Measurements from ENCODE around the gene MAML2. TPM values are rescaled to one million over a fixed set of nuclear protein-coding genes. Genes with fewer than 3 reads are reported as not detected.

Gene MAML2
- total RNA-seq, 1 experiment from 2014 or later: 2.7 TPM

DNA sequence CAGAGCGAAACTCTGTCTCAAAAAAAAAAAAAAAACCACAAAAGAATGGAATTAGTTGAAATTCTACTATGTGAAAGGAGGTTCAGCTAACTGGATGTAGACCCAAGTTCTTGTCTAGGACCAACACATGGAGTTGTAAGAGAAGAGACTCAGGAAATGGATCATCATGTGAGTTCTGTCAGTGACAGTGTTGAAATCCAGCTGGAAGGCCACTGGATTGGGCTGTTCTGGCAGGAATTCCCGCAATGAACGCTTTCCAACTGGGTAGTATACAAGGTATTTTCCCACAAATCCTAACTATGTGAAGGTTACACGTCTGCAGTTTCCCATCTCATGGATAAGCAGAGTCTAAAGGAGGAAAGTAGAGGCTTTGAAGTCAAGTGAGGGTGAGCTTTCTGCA, 151.2 kb downstream of the MAML2 start:
- Histone ChIP-seq H4K20me1 (ENCODE audit: control insufficient read depth, insufficient read depth, insufficient read length) (no peaks in the 10 kb centered on the region), H2BK12ac (ENCODE audit: insufficient read length, low read depth, low read length) (no peak overlapping the region), H2BK120ac (ENCODE audit: low read depth, low read length, poor library complexity, severe bottlenecking) (no peak overlapping the region), H3K4ac (ENCODE audit: low read depth, low read length) (no peak overlapping the region), H3T11ph (ENCODE audit: low read length) (no peak overlapping the region), H3K9ac (ENCODE audit: extremely low read depth, insufficient read length, low read length) (no peak overlapping the region), H3K79me1 (ENCODE audit: insufficient read depth, low read depth, low read length, poor library complexity, severe bottlenecking) (no peaks in the 10 kb centered on the region), H3K27me3 (ENCODE audit: insufficient read depth, low read length) (no peaks in the 10 kb centered on the region), H4K91ac (ENCODE audit: insufficient read length, low read depth, low read length) (no peak overlapping the region), H4K5ac (ENCODE audit: insufficient read length, low read depth, low read length) (no peak overlapping the region), H3K23me2 (ENCODE audit: insufficient read length, low read depth, low read length, poor library complexity, severe bottlenecking) (no peaks in the 10 kb centered on the region), H2AK5ac (ENCODE audit: insufficient read length, low read length) (peak overlapping the region; percentile 37), H2BK20ac (ENCODE audit: low read depth, low read length, poor library complexity, severe bottlenecking) (no peak overlapping the region), H3K4me2 (ENCODE audit: insufficient read depth, insufficient read length, low read length) (no peak overlapping the region), H3K14ac (ENCODE audit: insufficient read depth, low read length) (no peak overlapping the region), H3K9me3 (ENCODE audit: control insufficient read depth, low read depth, low read length) (no peaks in the 10 kb centered on the region), H3K56ac (ENCODE audit: insufficient read length, low read depth, low read length) (no peak overlapping the region), H2BK5ac (ENCODE audit: insufficient read length, low read length) (no peak overlapping the region), H4K8ac (replicated peaks; ENCODE audit: insufficient read length, low read depth, low read length) (no peak overlapping the region), H3K18ac (ENCODE audit: insufficient read length, low read depth, low read length) (no peak overlapping the region), H3K79me2 (ENCODE audit: insufficient read depth, low read length) (no peaks in the 10 kb centered on the region; the same call in 1 of the 2 replicates), H3K4me1 (ENCODE audit: insufficient read depth, low read length) (peaks cover 9% of the 10 kb centered on the region), H2AFZ (ENCODE audit: low read length) (no peak overlapping the region), H3K23ac (ENCODE audit: insufficient read length, low read depth, low read length) (no peak overlapping the region), H2BK15ac (ENCODE audit: low read depth, low read length) (no peak overlapping the region), H3K27ac (ENCODE audit: insufficient read length, low read depth, low read length) (no peak overlapping the region)
- Mint-ChIP-seq H3K27ac (peak overlapping the region in 1 of 3 experiments; percentile 51; a peak in 2 of 7 replicates), H3K4me1 (peaks cover 38 to 49% of the 10 kb centered on the region in 2 experiments), H3K27me3 (ENCODE audit: low read depth) (no peaks in the 10 kb centered on the region), H3K36me3 (ENCODE audit: insufficient read depth in 1 of 3, low read depth in 3 of 3) (peaks cover 0 to 2% (median 0%) of the 10 kb centered on the region in 3 experiments; a peak in 1 of 7 replicates), H3K9me3 (no peaks in the 10 kb centered on the region), H3K4me3 (no peak overlapping the region)
- TF ChIP-seq, protein P1, sequence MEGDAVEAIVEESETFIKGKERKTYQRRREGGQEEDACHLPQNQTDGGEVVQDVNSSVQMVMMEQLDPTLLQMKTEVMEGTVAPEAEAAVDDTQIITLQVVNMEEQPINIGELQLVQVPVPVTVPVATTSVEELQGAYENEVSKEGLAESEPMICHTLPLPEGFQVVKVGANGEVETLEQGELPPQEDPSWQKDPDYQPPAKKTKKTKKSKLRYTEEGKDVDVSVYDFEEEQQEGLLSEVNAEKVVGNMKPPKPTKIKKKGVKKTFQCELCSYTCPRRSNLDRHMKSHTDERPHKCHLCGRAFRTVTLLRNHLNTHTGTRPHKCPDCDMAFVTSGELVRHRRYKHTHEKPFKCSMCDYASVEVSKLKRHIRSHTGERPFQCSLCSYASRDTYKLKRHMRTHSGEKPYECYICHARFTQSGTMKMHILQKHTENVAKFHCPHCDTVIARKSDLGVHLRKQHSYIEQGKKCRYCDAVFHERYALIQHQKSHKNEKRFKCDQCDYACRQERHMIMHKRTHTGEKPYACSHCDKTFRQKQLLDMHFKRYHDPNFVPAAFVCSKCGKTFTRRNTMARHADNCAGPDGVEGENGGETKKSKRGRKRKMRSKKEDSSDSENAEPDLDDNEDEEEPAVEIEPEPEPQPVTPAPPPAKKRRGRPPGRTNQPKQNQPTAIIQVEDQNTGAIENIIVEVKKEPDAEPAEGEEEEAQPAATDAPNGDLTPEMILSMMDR (conservative IDR thresholded peaks at IDR 0.05): no peak
- no peak for DNase-seq
- no CpG with 5 or more reads among the region's 4 CpGs for WGBS (ENCODE audit: extremely low coverage, insufficient read length, low lambda C conversion rate)
